Astrocyte of the cerebellum (primary cell): Measurements from ENCODE around the gene OTULINL.

Experiments used
- DNase-seq: peaks from one replicate; pipeline ENCODE4 v3.0.0-alpha.2; 2011; ENCODE audit warnings: low read depth
- H3K4me3 ChIP-seq: 2 replicates; pipeline ENCODE4 v1.5.1; 2011; ENCODE audit warnings: mild to moderate bottlenecking, low read depth, low read length, moderate library complexity
- in situ Hi-C: cut with HindIII; loops from 2 replicates; pipeline ENCODE4 v1.10.0; 2017; ENCODE audit warnings: low sequenced_read_pairs
- TF ChIP-seq, protein P1 (sequence below): IDR thresholded peaks from 2 replicates; pipeline ENCODE4 v1.5.1; 2012; ENCODE audit warnings: low read length, low read depth, moderate library complexity, mild to moderate bottlenecking; ENCODE audit errors: missing control alignments

Gene OTULINL

DNA sequence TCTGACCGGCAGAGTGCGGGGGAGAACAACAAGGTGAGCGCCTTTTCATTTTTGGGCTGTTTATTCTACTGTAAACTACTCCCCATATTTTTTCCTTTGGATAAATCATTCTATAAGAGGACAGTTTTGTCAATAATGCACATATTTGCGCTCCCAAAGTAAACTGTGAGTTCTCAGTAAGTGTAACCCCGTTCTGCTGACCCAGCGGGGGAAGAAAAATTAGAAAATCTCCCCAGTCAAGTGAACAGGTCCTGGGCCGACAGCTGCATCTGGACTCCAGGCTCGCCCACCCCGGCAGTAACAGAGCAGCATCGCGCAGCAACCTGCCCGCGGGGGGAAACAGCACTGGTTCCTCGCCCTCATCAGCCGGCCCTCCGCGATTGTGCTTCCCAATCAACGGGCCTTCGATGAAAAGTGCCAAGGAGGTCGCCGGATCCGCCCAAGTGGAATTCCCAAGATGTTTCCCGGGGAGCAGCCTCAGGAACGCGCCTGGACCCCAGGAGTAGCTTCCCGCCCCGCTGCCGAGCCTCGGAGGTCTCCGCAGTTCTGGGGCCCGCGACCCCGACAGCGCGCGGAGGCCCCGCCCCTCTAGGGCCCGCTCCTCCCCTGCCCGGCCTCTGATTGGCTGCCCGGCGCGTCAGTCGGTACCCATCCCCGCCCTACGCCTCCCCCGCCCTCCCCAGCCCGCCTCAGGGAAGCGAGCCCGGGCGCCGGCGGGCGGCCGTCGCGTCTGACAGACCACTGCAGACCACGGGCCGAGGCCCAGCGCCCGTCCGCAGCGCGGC is at the start of gene OTULINL:
Gene OTULINL (plus strand): TSS at position 687 of the 785 bp plus-strand sequence. CDS start 103 bp downstream, outside the sequence.
- peak within 1 kb of the TSS; percentile 48 for H3K4me3 ChIP-seq
- in situ Hi-C loops = no loop called here
- DNase-seq = peak; percentile 34
- TF ChIP-seq, protein P1, sequence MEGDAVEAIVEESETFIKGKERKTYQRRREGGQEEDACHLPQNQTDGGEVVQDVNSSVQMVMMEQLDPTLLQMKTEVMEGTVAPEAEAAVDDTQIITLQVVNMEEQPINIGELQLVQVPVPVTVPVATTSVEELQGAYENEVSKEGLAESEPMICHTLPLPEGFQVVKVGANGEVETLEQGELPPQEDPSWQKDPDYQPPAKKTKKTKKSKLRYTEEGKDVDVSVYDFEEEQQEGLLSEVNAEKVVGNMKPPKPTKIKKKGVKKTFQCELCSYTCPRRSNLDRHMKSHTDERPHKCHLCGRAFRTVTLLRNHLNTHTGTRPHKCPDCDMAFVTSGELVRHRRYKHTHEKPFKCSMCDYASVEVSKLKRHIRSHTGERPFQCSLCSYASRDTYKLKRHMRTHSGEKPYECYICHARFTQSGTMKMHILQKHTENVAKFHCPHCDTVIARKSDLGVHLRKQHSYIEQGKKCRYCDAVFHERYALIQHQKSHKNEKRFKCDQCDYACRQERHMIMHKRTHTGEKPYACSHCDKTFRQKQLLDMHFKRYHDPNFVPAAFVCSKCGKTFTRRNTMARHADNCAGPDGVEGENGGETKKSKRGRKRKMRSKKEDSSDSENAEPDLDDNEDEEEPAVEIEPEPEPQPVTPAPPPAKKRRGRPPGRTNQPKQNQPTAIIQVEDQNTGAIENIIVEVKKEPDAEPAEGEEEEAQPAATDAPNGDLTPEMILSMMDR = no peak

DNA sequence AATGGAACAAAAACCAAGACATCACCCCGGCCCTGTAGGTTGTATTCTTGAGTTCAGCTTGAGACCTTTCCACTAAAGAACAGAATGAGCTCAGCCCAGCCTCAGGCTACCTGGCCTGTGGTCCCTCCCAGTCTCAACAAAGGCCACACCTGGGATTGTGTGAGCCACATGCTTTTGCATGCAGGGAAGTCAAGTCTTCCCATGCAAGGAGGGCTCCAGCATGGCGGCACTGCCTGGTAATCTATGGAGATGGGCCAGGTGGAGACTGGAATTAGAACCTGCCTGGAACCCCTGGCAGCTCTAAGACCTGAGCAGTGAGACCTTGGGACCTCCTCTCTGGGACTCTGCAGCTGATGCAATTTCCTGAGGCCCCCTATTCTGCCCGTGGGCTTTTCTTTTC is 49.4 kb upstream of the OTULINL start:
- in situ Hi-C loops = no loop called here
- no peak for DNase-seq
- no peak overlapping the region for H3K4me3 ChIP-seq
- TF ChIP-seq, protein P1 = no peak

DNA sequence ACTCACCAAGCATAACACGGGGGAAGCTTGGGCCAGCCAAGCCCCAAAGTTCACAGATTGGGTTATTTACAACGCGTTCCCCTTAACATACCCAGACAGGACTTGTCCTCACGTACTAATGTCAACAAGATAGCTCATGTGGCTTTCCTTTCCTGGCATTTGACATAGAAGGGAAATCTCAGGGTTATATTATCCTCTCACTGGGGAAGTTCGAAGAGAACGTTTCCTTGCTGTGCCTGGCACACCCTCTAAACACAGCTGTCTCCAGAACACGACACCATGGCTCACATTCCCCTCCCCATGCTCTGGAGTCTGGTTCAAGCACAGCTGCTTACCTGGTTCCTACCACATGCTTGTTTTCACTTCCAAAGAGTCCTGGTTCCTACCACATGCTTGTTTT is 46.8 kb upstream of the OTULINL start:
- no peak overlapping the region for H3K4me3 ChIP-seq
- in situ Hi-C loops = no loop called here
- DNase-seq = no peak
- TF ChIP-seq, protein P1 = no peak

DNA sequence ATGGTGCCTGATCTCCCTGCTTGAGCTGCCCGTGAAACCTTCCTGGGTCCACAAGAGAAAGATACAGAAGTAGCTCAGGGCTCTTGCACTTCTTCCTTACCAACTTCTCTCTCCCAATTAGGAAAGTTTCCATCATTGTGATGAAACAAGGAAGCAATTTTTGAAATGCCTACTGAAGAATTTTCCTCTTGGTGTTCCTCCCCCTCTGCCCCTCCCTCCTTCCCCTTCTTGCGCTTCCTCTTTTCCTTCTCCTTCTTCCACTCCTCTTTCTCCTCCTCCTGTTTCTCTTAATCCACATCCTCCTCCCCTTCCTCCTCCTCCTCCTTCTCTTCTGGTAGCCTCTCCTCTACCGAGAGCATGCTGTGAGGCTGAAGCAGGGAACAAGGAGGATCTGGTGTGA is 36.3 kb upstream of the OTULINL start:
- no peak overlapping the region for H3K4me3 ChIP-seq
- in situ Hi-C loops = no loop called here
- TF ChIP-seq, protein P1 = no peak
- DNase-seq = no peak

DNA sequence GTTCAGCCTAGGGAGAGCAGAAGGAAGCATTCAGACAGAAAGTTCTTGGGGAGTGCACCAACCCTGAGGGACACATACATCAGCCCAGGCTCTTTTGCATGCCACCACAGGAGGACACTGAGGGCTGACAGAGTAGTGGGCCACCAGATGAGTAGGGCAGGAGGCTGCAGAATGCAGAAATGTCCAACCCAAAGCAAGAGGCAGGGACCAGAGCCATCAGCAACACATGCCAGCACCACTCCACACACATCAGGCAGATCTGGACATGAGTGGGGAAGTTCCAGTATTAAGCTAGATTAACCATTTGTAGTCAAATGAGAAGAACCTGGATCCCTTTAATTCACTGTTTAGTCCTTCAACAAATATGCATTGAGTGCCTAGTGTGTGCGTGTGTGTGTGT is 35.7 kb upstream of the OTULINL start:
- TF ChIP-seq, protein P1 = no peak
- DNase-seq = no peak
- no peak overlapping the region for H3K4me3 ChIP-seq
- in situ Hi-C loops = no loop called here

DNA sequence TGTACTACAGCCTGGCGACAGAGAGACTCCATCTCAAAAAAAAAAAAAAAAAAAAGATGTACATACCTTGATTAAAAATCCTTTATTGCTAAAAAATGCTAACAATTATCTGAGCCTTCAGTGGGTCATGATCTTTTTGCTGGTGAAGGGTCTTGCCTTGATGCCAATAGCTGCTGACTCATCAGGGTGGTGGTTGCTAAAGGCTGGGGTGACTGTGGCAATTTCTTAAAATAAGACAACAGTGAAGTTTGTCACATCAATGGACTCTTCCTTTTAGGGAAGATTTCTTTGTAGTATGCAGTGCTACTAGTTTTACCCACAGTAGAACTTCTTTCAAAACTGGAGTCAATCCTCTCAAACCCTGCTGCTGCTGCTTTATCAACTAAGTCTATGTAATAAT is 33.9 kb upstream of the OTULINL start:
- TF ChIP-seq, protein P1 = no peak
- in situ Hi-C loops = no loop called here
- DNase-seq = no peak
- no peak overlapping the region for H3K4me3 ChIP-seq
